Measurements from ENCODE around the gene GFRA1.
"Not testable (repeated sequence)": the region's sequence is repeated elsewhere in the genome, so short reads cannot be mapped to it uniquely, and the experiment has no call there.

GFRA1 gene

DNA sequence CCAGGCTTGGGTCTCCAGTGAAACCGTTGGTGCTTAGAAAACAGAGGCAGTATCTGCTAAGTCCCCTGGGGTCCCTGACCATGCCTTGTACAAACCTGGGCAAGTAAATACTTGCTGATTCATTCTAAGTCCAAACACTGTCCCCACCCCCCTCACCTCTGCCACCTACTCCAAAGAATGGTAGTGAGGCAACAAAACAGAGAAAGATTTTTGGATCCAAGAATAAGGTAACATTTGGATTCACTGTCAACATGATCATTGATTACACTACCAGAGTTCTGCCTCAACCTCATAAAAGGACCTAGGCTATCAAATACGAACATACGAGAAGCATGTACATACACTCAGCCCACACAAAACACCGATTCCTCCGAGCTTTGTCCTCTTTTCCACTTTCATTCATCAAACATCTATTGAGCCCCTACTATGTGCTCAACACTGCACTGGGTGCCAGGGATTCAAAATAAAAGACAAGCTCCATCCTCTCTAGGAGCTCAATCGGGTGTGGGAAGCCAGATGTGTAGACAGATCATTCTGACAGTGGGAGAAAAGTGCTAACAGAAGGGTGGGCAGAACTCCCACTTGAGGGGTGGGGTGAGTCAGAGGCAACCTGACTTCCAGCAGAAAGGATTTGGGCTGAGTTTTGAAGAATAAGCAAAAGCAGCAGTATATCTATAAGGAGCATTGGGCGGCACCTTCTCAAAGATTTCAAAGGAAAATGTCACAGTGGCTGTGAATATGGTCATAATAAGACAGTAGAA is 71.2 kb downstream of the GFRA1 start:
- in situ Hi-C loops (cut with MboI; ENCODE audit: low sequenced_read_pairs), result no loop called here

DNA sequence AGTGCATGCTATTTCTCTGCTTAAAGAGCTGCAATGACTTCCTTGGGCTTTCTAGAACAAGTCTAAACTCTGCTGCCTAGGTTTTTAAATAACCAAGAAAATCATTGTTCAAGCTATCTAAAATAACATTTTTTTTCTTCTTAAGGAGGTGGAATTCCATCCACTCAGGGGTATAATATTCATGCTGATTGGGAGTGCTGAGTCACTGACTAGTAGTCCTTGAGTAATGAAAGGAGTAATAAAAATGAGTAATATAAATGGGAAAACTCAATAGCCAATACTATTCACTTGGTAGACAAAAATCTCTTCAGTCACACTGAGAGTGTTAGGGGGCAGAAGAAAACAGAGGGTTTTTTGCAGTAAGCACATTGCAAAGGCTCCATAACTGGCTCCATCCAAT is 72.0 kb downstream of the GFRA1 start:
- in situ Hi-C loops (cut with MboI; ENCODE audit: low sequenced_read_pairs), result no loop called here

DNA sequence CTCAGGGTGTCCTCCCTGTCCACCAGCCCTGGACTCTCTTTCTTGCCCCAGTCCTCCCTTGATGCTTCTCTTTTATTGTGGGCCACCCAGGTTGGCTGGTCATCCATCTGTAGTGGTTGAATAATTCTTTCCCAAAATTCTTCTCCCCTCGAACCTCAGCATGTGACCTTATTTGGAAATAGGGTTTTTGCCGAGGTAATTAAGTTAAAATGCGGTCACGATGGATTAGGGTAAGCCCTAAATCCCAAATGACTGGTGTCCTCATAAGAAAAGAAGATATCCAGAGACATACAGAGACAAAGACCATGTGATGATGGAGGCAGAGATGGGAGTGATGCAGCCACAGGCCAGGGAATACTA is 74.3 kb downstream of the GFRA1 start:
- in situ Hi-C loops (cut with MboI; ENCODE audit: low sequenced_read_pairs), result no loop called here

DNA sequence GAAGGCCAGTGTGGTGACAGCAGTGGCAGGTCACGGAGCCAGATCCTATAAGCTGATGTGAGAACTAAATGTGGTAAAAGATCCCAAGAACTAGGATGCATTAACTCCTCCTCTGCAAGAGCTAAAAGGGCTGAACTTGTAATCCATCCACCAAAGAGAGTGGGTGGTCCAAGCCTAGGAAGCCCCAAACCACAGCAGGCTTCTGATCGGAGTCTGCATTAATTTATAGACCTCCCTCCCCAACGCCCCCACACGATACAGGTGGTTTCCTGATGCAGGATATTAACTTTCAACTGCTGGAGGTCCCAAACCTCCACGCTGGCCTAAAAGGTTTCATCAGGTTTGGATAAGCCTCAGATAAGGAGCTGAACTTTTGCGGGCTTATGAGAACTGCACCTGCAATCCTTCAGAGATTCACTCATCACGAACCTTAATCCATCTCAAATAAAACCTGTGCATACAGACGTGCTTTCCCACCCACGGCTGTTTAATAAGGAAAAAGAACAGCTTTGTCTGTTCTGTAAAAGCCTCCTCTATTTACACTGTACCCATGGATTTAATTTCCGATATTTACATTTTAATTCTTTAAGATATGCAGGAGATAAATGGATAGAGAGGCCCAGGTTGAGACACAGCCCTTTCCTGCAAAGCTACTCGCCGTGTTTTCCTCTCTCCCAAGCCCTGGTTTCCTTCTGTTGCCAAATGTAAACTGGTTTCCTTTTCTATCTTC is 74.9 kb downstream of the GFRA1 start:
- in situ Hi-C loops (cut with MboI; ENCODE audit: low sequenced_read_pairs), result no loop called here

DNA sequence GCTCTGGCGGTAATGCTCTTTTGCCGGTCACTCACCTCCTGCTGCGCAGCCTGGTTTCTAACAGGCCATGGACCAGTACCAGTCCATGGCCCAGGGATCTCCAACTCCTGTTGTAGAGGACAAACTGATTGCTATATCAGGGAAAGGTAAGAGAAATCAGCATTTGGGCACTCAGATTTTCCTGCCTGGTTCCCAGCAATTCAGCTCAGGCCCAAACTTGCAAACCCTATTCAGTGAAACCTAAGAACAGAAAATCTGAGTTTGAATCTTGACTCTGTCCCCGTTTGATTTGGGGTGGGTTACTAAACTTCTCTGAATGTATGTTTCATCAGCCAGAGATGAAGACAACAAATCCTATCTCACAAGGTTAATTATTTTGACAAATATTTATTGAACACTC is 77.4 kb downstream of the GFRA1 start:
- in situ Hi-C loops (cut with MboI; ENCODE audit: low sequenced_read_pairs), result no loop called here

DNA sequence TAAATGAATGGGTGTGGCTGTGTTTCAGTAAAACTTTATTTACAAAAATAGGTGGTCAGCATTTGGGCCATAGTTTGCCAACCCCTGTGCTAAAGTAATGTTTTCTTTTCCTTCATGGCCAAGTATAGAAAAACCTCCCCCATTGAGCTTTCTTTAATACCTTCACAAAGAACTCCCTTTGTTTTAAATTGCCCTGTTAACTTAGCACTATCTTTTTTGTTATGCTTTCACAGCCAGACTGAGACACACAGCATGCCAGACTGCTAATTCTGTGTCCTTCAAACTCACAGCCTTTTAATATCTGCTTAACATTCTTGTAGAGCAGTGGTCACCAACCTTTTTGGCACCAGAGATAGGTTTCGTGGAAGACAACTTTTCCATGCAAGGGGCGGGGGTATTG is 78.0 kb downstream of the GFRA1 start:
- in situ Hi-C loops (cut with MboI; ENCODE audit: low sequenced_read_pairs), result no loop called here

DNA sequence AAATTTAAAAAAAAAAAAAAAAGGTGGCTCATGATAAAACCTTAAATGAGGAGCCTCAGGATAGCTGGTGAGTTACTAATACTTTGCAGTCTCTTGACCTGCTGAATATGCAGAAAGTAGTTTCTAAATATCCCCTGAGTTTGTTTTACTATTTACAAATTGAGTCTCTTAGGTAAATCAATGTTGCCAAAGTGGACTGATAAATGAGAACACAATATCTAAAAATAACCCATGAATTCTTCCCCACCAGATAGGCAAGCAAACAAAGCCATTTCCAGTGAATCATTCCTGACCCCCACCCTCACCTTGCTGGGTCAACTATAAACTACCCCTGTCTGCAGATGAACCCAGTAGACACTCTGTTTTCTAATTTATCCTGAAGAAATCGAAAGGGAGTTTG is 78.9 kb downstream of the GFRA1 start:
- in situ Hi-C loops (cut with MboI; ENCODE audit: low sequenced_read_pairs), result no loop called here

DNA sequence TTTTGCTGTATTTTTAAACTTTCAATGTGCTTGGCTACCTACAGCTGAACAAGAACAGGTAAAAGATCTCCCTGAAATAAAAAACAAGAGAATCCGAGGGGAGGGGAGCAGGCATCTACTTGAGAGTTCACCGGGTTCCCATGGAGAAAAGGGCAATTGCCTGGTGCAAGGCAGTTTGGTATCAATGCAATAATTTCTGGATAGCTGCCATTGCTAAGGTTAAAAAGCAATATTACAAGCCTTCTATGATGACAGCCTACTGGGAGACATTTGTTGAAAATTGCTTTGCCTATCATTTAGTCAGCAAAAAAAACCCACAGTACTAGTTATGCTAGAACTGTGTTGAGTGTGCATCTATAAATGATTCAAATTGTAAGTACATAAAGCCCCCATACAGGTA is 82.1 kb downstream of the GFRA1 start:
- in situ Hi-C loops (cut with MboI; ENCODE audit: low sequenced_read_pairs), result no loop called here

DNA sequence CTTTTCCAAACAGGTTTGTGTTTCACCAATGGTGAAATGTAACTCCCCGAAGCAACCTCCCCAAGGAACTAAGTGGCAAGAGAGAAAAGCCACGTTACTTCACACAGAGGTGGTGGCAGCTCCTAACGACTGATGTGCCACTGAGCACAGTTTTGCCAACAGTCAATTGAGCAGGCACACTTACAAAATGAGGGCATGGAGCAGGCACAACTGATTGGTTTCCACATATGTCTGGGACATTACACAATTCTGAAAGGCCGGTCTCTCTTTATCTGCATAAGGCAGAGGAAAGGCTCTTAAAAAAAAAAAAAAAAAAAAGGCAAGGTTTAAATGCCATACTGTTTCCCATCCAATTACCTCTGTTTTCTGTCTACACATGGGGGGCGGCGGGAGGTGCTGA is 86.7 kb downstream of the GFRA1 start:
- in situ Hi-C loops (cut with MboI; ENCODE audit: low sequenced_read_pairs), result no loop called here

DNA sequence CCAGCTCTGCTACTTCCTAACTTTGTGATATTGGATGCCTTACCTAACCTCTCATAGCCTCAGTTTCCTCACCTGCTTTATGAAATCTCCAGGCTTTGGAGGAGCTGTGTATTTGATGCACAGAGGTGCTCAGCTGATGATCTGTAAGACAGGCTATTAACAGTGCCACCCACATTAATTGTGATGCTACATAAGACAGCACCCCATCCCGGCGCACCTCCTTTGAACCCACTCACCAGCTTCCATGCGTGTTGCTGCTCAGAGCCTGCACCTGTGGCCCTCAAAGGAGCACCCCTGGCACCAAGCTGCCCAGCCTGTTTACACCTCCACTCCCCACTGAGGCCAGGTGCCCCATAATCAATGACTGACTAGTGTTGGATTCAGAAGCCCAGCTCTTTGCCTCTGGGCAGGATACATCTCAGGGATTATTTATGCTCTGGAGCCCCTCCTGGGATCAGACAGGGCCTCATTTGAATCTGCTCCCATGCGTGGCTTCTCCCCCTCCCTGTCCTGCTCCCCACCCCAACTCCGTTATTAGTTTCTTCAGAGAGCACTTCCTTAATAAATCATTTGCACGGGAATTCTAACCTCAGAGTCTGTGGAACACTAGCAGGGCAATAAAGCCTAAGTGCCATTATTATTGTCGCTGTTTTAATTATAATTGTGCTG is 87.7 kb downstream of the GFRA1 start:
- in situ Hi-C loops (cut with MboI; ENCODE audit: low sequenced_read_pairs), result no loop called here

DNA sequence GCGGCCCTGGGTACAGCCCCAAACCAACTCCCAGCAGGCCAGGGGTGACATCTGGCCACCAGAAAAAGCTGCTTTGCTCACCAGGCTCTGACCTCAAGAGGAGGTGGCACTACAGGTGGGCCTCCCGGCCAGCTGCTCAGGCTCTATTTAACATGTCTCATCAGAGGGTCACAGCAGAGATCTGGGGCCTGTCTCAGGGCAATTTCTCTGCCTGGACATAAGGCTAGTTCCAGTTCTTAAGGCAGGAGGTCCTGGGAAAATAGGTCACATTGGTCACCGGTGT is 88.6 kb downstream of the GFRA1 start:
- in situ Hi-C loops (cut with MboI; ENCODE audit: low sequenced_read_pairs), result no loop called here

DNA sequence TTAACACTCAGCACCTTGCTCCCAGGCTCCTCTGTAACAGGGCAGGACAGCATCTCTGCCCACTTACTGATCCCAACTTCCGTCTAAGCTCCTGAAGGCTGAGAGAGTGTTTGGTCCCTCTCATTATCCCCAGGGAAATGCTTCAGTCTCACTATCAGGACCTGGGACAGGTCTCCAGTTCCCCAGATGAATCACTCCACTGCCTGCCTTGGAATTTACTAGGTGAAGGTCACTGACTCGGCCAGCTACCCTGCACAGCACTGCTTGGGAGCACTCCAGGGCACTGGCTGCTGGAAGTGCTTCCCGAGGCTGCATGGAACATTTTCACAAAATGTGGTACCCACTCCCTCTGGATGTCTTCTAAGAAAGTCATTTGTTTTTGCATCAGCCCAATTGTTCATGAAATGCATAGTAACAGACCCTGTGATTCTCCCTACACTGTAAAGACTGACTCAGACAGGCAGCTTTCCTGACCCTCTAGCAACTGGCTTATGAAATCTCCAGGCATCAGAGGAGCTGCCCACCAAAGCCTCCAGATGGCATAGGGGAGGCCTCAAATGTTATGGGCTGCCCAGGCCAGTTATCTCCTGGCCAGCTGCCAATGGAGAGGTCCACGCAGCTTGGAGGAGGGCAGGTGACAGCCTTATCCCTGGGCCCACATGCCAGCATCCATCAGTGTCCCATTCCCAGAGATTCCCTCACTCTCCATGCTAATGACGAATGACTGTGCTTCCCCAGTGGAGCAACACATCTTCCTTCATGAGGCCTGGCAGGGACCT is 89.1 kb downstream of the GFRA1 start:
- in situ Hi-C loops (cut with MboI; ENCODE audit: low sequenced_read_pairs), result no loop called here

DNA sequence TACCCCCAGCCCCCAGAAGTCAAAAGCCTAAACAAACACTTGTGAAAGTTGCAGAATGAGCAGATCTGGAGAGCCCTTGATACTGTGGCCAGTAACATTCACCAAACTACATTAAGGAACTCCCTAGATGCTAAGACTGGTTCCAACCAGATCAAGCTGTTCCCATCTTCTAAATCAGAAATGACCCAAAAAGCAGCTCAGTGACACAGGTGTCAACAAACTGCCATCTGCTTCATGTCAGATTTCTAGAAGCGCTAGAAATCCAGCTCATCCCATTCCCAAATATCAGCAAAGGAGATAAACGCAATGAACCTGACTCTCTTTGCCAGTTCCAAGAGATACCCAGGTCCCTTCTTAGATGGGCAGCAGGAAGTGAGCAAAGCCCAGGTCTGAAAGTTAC is 90.6 kb downstream of the GFRA1 start:
- in situ Hi-C loops (cut with MboI; ENCODE audit: low sequenced_read_pairs), result no loop called here

DNA sequence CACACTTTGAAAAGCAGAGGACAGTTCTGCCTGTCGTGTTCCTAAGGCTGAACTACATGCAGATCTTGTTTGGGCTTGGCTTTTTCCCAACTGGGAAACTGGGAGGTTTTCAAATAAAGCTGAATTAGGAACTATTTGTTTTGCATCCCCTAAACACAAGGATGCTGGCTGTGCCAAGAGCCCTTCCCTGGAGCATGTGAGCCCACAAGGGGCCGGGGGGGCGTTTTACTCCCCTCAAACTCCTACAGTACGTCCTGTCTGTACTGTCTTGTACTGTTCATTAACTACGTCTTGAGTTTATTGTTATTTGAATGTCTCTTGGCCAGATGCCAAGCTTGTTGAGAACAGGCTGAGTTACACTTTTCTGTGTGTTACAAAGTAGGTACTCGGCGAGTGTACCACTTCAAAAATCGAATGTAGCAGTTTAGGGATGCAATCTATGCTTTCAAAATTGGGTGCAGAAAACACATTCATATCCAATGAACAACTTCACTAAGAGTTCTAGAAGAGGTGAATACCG is 94.9 kb downstream of the GFRA1 start:
- in situ Hi-C loops (cut with MboI; ENCODE audit: low sequenced_read_pairs), result no loop called here

DNA sequence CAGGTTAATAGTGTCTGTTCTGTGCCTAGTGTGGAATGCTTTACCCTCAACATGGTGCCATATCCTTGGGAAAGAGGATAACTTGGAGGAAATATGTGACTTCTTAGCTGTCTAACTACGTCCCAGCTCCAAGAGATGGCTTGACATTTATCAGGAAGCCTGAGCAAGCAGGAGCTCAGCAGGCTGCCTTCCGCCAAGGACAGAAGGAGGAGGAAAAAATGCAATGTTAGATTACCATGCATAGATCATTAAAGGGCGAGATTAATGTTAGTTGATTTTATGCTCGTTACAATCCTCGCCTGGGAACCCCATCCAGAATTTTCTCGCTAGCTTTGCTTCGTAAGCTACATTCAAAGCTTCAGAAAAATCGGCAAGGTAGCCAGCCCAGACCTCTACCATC is 97.8 kb downstream of the GFRA1 start:
- in situ Hi-C loops (cut with MboI; ENCODE audit: low sequenced_read_pairs), result no loop called here

DNA sequence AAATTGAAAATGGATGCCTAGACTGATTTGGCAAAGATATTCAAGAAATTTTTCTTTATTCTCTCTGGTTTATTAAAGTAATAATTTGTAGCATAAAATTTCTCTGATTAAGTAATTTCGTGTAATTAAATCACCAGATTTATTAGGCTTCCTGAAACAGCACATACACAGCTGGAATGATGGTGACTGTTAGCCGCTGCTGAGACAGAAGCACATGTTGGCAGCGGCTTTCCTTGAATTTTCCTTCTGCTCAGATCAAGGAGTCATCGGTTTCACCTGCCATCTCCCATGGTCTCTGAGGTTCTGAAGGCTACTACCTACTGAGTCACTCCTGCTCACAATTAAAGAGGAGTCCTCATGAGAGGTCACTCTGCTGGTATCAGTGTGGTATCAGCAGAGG is 101.5 kb downstream of the GFRA1 start:
- in situ Hi-C loops (cut with MboI; ENCODE audit: low sequenced_read_pairs), result no loop called here

DNA sequence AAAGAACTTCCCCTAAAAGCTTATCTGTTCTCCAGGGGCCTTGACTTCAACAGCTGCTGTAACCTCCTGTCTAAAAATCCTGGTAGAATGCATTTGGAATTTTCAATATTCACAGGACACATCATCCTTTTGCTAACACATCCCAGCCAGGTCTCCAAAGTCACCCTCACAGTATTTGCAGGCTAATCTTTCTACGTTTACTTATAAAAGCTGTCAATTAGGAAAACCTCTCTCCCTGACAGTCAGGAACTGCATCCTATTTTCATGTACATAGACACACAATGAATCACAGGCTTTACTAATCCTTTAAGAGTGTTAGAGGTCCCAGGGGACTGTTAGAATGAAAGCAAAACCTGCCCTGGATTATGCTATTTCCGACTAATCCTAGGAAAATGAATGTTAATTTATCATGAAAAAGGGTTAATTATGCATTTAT is 102.2 kb downstream of the GFRA1 start:
- in situ Hi-C loops (cut with MboI; ENCODE audit: low sequenced_read_pairs), result no loop called here

DNA sequence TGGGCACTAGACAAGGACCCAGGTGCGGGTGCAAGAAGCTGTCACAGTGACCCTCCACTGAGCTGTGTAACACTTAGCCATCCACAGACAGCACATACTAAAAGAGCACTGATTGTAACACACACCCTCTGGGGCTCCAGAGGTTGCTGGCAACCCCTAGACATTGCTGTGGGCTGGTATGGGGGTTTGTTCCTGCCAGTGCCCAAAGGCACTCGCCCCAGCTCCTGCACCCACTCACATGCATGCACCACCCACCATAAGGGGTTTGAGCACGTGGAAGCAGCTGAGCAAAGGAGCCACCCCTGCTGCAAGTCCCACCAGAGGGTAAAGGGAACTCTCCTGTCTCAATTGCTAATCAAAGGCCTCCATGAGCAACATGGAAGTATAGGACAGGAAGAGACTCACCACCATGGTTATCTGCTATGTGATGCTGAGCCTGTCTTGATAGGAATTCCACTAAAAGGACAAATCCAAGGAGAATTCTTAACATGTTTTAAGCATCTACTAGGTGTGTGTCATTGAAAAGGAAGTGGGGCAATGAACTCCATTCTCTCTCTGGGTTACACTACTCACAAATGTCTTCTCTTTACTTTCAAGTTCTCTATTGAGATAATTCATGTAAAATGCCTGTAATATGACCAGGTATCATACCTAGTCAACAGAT is 103.1 kb downstream of the GFRA1 start:
- in situ Hi-C loops (cut with MboI; ENCODE audit: low sequenced_read_pairs), result no loop called here

DNA sequence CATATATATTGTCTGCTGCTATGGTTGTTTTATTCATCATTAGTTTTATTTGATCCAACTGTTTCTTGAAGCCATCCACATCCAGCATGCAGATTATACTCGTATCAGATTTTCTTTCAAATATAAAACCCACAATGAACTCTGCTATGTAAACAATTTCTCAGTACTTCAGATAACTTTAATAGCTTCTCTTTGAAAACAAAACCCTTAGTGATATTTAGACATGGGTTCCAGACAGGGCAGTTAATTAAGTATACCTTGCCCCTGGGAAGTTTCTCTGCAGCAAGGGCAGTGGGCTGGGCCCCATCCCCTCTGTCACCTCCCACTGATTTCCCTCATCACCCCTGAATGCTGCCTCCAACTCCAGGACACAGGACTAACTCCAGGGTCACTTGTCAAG is 104.3 kb downstream of the GFRA1 start:
- in situ Hi-C loops (cut with MboI; ENCODE audit: low sequenced_read_pairs), result no loop called here

DNA sequence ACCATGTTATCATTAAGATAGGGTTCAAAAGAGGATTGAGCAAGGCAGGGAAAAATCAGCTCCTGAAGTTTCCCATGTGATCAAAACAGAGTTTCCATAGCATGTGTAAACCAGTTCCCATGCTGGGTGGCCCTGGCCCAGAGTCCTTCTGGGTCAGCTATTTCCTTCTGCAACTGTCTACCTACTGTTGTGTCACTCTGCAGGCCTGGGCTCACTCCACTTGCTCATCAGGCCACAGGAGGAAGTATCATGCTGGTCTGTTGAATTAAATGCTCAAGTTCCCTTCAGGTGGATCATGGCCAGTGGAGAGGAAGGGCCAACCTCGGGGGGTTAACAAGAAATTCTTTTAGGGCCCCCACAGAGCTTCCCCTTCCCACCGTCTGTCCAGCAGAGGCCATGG is 104.7 kb downstream of the GFRA1 start:
- in situ Hi-C loops (cut with MboI; ENCODE audit: low sequenced_read_pairs), result no loop called here

DNA sequence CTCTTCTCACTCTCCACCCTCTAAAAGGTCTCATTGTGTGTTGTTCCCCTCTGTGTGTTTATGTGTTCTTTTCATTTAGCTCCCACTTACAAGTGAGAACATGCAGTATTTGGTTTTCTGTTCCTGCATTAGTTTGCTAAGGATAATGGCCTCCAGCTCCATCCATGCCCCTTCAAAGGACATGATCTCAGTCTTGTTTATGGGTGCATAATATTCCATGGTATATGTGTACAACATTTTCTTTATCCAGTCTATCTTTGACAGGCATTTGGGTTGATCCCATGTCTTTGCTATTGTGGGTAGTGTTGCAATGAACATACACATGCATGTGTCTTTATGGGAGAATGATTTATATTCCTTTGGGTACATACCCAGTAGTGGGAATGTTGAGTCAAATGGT is 107.1 kb downstream of the GFRA1 start:
- in situ Hi-C loops (cut with MboI; ENCODE audit: low sequenced_read_pairs), result not testable (repeated sequence)

Data from HL-60/S4 (cell line).